ENCODE measurements around the gene NRSN1.

Gene NRSN1

DNA sequence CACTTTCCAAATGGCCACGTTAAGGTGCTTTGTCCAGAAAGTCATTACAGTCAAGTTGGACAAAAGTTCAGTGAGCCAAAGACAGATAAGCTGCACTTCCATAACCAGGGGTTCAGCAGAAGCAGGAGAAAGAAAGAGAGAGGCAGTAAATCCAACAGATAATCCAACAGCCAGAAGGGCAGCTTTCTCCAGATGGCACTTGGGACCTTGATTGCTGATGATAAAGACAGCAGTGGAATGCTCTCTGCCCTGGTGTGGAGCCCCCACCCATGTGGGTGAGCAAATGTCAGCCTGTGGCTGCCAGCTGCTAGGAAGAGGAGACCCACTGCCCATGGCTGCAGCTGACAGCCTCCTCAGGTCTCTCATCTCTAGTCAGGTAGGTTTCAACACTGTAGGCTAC, 18.7 kb upstream of the NRSN1 start:
- Histone ChIP-seq H3K9me3 (no peaks in the 10 kb centered on the region), H3K36me3 (no peaks in the 10 kb centered on the region), H3K27me3 (no peaks in the 10 kb centered on the region; the same call in 1 of the 2 replicates), H3K4me3 (ENCODE audit: low read depth, low read length) (no peak overlapping the region), H3K4me1 (peaks cover 6% of the 10 kb centered on the region)
- DNase-seq = no peak
- TF ChIP-seq, protein P1, sequence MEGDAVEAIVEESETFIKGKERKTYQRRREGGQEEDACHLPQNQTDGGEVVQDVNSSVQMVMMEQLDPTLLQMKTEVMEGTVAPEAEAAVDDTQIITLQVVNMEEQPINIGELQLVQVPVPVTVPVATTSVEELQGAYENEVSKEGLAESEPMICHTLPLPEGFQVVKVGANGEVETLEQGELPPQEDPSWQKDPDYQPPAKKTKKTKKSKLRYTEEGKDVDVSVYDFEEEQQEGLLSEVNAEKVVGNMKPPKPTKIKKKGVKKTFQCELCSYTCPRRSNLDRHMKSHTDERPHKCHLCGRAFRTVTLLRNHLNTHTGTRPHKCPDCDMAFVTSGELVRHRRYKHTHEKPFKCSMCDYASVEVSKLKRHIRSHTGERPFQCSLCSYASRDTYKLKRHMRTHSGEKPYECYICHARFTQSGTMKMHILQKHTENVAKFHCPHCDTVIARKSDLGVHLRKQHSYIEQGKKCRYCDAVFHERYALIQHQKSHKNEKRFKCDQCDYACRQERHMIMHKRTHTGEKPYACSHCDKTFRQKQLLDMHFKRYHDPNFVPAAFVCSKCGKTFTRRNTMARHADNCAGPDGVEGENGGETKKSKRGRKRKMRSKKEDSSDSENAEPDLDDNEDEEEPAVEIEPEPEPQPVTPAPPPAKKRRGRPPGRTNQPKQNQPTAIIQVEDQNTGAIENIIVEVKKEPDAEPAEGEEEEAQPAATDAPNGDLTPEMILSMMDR (IDR thresholded peaks at IDR 0.05; ENCODE audit: low read depth, low read length) = no peak

DNA sequence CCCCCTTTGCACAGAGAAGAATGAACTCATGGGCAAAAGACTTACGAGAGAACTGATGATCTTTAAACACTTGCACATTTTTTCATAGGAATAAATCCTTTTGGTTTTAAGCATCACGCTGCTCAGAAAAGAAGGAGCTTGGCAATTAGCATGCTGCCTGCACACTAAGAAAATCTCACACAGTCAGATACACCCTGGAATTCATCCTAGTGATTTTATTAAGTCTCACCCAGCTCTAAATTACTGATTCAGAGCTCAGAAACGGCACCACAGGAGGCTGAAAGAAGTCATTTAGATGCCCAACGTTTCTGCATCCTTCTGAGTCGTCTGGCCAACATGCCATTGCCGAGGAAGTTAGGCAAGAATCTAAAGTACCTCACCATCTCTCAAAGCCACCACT, 18.0 kb upstream of the NRSN1 start:
- no peak for DNase-seq
- Histone ChIP-seq H3K4me3 (ENCODE audit: low read depth, low read length) (no peak overlapping the region), H3K27me3 (no peaks in the 10 kb centered on the region; the same call in 1 of the 2 replicates), H3K9me3 (no peaks in the 10 kb centered on the region), H3K36me3 (no peaks in the 10 kb centered on the region), H3K4me1 (peaks cover 6% of the 10 kb centered on the region)
- TF ChIP-seq, protein P1 (IDR thresholded peaks at IDR 0.05; ENCODE audit: low read depth, low read length) = no peak

DNA sequence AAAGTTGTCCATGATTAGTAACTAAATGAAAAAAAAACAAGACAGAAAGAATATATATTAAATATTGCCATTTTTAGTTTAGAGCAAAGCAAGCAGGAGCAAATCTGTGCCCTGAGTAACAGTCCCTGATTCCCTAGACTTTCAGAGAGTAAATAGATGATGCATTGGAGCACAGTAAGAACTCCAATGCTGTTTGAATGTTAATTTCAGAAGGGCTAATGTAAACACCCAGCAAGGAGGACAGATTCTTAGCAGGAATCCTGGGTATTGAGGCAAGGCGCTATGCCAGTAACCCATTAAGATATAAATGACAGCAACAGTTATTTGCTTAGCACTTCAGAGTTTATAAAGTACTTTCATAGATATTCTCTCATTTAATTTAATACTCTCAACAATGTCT, 15.6 kb upstream of the NRSN1 start:
- no peak for DNase-seq
- no peaks in the 10 kb centered on the region for H3K36me3 ChIP-seq
- H3K27me3 ChIP-seq = no peaks in the 10 kb centered on the region; the same call in 1 of the 2 replicates
- TF ChIP-seq, protein P1 (IDR thresholded peaks at IDR 0.05; ENCODE audit: low read depth, low read length) = no peak
- no peak overlapping the region for H3K4me3 ChIP-seq (ENCODE audit: low read depth, low read length)
- peaks cover 6% of the 10 kb centered on the region for H3K4me1 ChIP-seq
- H3K9me3 ChIP-seq = no peaks in the 10 kb centered on the region

DNA sequence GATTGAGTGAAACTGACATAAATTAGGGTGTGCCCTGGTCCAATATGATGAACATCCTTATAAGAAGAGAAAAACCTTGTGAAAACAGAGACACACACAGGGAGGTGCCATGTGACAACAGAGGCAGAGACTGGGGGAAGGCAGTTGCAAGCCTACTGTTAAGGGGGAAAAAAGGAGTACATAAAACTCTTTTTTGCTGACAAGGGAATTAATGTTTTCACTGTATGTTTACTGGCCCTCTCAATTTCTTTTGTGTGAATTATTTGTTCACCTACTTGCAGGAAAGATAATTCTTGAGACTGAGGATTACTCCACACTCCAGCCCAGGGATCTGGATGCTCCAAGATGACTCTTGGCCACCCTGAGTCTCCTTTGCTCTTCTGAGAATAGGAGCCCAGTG, 12.1 kb upstream of the NRSN1 start:
- H3K36me3 ChIP-seq = no peaks in the 10 kb centered on the region
- no peak for DNase-seq
- H3K9me3 ChIP-seq = no peaks in the 10 kb centered on the region
- peaks cover under 1% of the 10 kb centered on the region for H3K4me1 ChIP-seq
- H3K27me3 ChIP-seq = no peaks in the 10 kb centered on the region; the same call in 1 of the 2 replicates
- no peak overlapping the region for H3K4me3 ChIP-seq (ENCODE audit: low read depth, low read length)
- TF ChIP-seq, protein P1 (IDR thresholded peaks at IDR 0.05; ENCODE audit: low read depth, low read length) = no peak

DNA sequence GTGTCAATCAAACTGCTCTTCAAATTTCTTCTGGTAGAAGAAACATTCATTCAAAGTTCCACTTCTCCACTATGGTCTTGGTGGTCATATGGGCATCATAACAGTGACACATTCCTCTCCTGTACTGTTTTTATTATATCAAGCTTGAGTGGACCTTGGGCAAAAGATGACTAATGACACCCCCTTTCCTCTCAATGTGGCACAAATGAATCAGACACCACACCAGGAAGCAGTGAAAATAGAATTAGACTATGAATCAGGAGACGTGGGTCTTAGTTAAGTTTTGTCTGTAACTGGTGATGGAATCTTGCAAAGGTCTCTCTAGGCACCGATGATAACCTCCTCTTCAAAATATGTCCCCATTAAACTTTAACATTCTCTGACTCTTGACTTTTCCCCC, 9.0 kb upstream of the NRSN1 start:
- Histone ChIP-seq H3K4me1 (no peaks in the 10 kb centered on the region), H3K9me3 (no peaks in the 10 kb centered on the region), H3K4me3 (ENCODE audit: low read depth, low read length) (no peak overlapping the region), H3K27me3 (no peaks in the 10 kb centered on the region), H3K36me3 (no peaks in the 10 kb centered on the region)
- TF ChIP-seq, protein P1 (IDR thresholded peaks at IDR 0.05; ENCODE audit: low read depth, low read length) = no peak
- no peak for DNase-seq

DNA sequence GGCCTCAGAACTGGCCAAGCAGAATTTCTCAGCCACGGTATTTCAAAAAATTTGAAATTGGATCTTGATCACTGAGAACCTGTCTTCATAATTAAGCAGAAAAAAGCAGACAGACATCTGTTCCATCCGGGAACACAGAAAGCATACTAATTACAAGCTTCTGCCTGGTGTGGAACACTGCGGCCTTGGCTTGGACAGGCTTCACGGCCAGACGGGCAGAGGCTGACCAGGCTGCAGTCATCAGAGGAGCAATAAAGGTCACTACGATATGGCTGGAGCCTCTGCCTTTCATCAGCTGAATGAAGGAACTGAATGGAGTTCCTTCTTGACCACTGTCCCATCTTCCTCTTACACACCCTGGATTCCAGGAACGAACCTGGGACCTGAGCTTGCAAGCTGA, 3.9 kb upstream of the NRSN1 start:
- Histone ChIP-seq H3K36me3 (no peaks in the 10 kb centered on the region), H3K4me1 (peaks cover 11% of the 10 kb centered on the region), H3K27me3 (no peaks in the 10 kb centered on the region), H3K4me3 (ENCODE audit: low read depth, low read length) (no peak overlapping the region), H3K9me3 (no peaks in the 10 kb centered on the region)
- TF ChIP-seq, protein P1 (IDR thresholded peaks at IDR 0.05; ENCODE audit: low read depth, low read length) = no peak
- no peak for DNase-seq
